Middle frontal gyrus (tissue), 1 donor: ENCODE results near the gene SAFB.
"Not testable (repeated sequence)": the region's sequence is repeated elsewhere in the genome, so short reads cannot be mapped to it uniquely, and the experiment has no call there.

Source experiments
- DNase-seq: peaks from one replicate; pipeline ENCODE4 v3.0.0-alpha.2; 2015; ENCODE audit warnings: low spot score; ENCODE audit errors: extremely low spot score

Gene SAFB

GRCh38 chr19:5595129-5595528, 27.8 kb upstream of the SAFB start:
- DNase-seq: no peak

GRCh38 chr19:5595745-5596144, 27.1 kb upstream of the SAFB start:
- no peak for DNase-seq

GRCh38 chr19:5600797-5601196, 22.1 kb upstream of the SAFB start:
- DNase-seq: no peak

- DNase-seq: no peak
These were observed 19.3 kb upstream of the SAFB start for GRCh38 chr19:5603626-5604025.

- DNase-seq: no peak
These were observed 17.5 kb upstream of the SAFB start for GRCh38 chr19:5605362-5605761.

GRCh38 chr19:5607318-5608275, 15.3 kb upstream of the SAFB start:
- no peak for DNase-seq

GRCh38 chr19:5608291-5608690, 14.6 kb upstream of the SAFB start:
- no peak for DNase-seq

GRCh38 chr19:5608766-5609165, 14.1 kb upstream of the SAFB start:
- not testable (repeated sequence) for DNase-seq

GRCh38 chr19:5609881-5610448, 12.9 kb upstream of the SAFB start:
- no peak for DNase-seq

GRCh38 chr19:5612891-5613865, 9.7 kb upstream of the SAFB start:
- no peak for DNase-seq

GRCh38 chr19:5615756-5616327, 7.0 kb upstream of the SAFB start:
- DNase-seq: no peak

- no peak for DNase-seq
These were observed 5.8 kb upstream of the SAFB start for GRCh38 chr19:5617080-5617479.

GRCh38 chr19:5618591-5618990, 4.3 kb upstream of the SAFB start:
- no peak for DNase-seq

GRCh38 chr19:5619946-5620345, 2.9 kb upstream of the SAFB start:
- DNase-seq: no peak

GRCh38 chr19:5621311-5621944, 1.5 kb upstream of the SAFB start:
- DNase-seq: no peak

GRCh38 chr19:5621945-5622464, 878 bp upstream of the SAFB start:
- no peak for DNase-seq

- no peak for DNase-seq
These were observed 624 bp downstream of the SAFB start for GRCh38 chr19:5623397-5624017.

- DNase-seq: no peak
These were observed 1.3 kb downstream of the SAFB start for GRCh38 chr19:5624018-5624663.

- no peak for DNase-seq
These were observed 1.9 kb downstream of the SAFB start for GRCh38 chr19:5624741-5625278.
